Activated T-helper 1 cell treated with Interleukin-2 at 50 U/mL for 16 hours (primary cell): ENCODE data around the gene PCYT2.
"Not testable (repeated sequence)": the region's sequence is repeated elsewhere in the genome, so short reads cannot be mapped to it uniquely, and the experiment has no call there.

Experiments
- DNase-seq: peaks from one replicate; pipeline ENCODE4 v3.0.0-alpha.2; 2020; ENCODE audit warnings: low read depth

Gene PCYT2

DNA sequence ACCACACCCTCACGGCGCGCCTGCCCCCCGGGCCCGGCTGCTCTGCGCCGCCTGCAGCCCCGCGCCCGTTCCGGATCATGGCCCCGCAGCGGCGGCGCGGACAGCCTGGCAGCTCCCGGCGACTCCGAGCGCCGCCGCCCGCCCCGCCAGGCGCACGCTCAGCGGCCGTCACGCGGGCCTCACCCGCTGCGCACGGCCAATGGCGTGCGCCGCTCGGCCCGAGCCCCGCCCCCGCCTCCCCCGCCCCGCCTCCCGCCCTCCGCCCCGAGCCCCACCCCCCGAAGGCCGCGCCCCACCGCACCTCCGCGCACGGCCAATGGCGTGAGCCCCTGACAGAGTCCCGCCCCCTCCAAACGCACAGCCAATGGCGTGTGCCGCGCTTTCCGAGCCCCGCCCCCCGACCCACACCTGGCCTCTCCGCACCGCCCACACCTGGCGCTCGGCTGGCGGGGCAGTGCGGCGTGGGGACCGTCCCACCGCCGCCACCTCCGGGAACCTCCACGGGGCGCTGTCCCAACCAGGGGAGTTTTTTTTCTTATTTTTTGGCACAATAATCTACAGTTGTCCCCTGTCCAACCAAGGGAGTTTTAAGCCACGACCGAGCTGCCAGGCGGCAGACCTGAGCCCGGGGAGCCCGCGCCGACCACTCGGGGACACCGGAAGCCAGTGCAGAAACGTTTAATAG lies at the start of gene PCYT2:
Gene PCYT2, minus strand, starts transcription at position 123 of the 685 bp plus-strand sequence. Its CDS starts 44 bp downstream, at position 79.
- peak; percentile 88 for DNase-seq

- no peak for DNase-seq
Observed at GRCh38 chr17:81960130-81960958, 49.1 kb upstream of the PCYT2 start.

GRCh38 chr17:81959362-81960129 lies 48.3 kb upstream of the PCYT2 start:
- DNase-seq: peak; percentile 75

DNA sequence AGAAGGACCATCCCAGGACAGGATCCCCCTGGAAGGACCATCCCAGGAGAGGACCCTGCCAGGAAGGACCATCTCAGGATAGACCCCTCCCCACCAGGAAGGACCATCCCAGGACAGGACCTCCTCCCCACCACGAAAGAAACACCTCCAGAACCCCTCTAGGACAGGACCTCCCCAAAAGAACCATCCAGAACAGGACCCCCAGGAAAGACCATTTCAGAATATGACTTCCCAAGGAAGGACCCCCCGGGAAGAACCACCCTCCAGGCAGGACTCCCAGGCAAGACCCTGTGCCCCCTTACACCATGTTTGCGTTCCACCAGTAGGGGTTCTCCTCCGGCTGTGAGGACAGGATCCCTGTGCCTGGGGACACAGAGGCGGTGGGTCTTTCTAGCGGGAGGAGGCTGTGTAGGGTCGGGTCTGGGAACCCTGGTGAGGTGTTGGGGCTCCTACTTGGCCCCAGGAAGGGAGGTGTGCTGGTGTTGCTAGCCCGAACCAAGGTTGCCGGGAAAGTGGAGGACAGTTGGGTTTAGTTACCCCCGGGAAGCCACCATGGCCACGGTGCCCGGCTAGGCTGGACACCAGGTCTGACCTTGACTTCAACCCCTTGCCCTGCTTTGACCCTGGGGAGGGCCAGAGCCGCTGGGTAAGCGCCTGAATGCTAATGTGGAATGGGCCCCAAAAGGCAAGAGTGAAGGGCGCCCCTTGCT lies 47.6 kb upstream of the PCYT2 start:
- no peak for DNase-seq

- DNase-seq: no peak
Observed at GRCh38 chr17:81957691-81958432, 46.7 kb upstream of the PCYT2 start.

- DNase-seq: no peak
Observed at GRCh38 chr17:81956607-81957589, 45.7 kb upstream of the PCYT2 start.

DNA sequence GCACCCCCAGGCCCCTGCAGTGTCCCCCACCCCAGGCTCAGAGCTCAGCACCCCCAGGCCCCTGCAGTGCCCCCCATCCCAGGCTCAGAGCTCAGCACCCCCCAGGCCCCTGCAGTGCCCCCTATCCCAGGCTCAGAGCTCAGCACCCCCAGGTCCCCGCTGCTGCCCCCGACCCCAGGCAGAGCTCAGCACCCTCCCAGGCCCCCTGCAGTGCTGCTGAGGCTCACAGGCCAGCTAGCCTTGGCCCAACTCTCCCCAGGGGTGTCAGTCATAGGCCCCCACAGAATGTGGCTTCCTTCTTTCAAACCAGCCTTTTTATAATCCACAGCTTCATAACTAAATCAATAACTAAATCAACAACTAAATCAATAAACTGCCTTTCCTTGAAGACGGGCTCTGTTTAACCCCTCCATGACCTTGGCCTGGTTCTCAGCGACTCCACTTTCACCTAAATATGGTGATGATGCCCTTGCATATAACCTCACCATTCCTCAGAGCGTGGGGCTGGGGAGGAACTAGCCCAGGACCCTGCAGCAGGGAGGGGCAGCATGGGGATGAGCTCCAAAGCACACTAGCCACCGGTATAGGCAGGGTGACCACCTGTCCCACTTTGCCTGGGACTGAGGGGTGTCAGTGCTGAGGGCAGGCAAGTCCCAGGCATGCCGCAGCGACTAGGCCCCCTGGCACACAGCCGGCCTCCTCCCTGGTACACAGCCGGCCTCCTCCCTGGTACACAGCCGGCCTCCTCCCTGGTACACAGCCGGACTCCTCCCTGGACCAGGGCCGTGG lies 44.8 kb upstream of the PCYT2 start:
- no peak for DNase-seq

DNA sequence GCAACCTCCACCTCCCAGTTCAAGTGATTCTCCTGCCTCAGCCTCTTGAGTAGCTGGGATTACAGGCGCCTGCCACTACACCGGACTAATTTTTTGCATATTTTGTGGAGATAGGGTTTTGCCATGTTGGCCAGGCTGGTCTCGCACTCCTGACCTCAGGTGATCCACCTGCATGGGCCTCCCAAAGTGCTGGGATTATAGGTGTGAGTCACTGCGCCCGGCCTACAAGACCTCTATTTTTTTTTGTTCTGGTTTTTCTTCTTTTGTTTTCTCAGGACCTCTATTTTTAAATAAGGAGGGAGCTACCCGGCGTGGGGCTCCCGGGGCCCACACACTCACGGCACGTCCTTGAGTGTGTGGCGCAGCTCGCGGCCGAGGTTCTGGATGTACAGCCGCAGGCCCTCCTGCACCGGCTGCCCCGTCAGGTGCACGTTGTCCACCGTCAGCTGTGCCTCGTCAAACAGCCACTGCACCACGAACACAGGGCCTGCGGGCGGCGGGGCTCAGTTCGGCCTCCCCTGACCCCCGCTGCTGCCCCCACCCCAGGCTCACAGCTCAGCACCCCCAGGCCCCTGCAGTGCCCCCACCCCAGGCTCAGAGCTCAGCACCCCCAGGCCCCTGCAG lies 44.0 kb upstream of the PCYT2 start:
- DNase-seq: no peak

- no peak for DNase-seq
Observed at GRCh38 chr17:81954131-81955057, 43.2 kb upstream of the PCYT2 start.

- not testable (repeated sequence) for DNase-seq
Observed at GRCh38 chr17:81953443-81953842, 42.2 kb upstream of the PCYT2 start.

- no peak for DNase-seq
Observed at GRCh38 chr17:81952792-81953228, 41.6 kb upstream of the PCYT2 start.

DNA sequence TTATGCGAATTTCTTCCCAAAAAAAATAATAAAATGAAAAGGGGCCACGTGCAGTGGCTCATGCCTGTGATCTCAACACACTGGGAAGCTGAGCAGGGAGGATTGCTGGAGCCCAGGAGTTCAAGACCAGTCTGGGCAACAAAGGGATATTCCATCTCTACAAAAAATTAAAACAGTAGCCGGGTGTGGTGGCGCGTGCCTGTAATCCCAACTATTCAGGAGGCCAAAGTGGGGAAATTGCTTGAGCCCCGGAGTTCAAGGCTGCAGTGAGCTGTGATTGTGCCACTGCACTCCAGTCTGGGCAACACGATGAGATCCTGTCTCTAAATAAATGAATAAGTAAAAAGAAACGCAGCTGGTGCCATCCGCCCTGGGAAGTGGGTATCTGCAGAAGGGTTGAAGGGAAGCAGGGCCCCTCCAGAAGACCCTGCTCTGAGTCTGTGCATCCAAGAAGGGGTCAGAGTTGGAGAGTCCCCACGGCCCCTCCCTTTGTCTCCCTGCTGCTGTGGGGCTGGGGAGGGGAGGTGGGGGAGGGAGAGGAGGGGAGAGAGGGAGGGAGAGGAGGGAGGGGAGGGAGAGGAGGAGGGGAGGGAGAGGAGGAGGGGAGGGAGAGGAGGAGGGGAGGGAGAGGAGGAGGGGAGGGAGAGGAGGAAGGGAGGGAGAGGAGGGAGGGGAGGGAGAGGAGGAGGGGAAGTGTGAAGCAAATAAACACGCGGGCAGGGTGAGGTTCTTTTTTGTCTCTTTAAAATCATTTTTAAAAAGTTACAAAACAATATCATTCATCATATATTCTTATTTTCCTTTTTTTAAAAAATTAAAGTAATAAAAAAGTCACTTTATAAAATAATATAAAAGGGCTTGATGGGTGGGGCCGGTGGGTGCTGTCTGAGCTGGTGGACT lies 40.8 kb upstream of the PCYT2 start:
- DNase-seq: no peak

- no peak for DNase-seq
Observed at GRCh38 chr17:81950501-81950900, 39.3 kb upstream of the PCYT2 start.

DNA sequence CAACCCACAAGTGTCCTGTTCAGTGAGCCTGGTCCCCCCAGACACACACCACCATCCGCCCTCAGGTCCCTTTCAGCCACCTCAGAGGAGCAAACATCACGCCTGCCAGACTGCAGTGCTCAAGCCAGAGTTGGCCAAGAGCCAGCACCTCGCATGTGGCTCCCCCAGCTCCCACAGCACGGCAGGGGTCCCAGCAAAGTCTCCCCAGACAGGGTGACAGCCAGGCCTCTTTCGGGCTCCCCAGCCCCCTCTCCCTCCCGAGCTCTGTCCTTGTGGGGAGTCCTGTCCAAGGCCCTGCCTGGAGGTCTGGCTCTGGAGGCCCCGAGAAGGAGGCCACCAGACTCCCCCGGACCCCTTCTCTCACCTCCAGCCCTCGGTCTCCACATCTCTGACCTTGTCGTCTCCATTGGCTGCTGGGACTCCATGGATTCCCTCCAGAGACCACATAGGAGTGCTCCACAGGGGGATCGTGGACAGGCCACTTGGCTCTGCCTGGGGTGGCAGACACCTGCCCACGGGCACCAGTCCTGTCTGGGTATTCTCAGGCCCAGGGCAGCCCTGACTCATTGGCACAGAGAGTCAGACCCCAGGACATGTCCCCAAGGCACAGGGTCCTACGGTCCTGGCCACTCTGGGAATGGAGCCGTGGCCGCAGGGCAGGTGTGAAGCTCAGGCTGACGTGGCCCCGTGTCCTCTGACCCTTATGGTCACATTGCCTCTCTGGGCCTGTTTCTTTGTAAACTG lies 37.6 kb upstream of the PCYT2 start:
- no peak for DNase-seq

DNA sequence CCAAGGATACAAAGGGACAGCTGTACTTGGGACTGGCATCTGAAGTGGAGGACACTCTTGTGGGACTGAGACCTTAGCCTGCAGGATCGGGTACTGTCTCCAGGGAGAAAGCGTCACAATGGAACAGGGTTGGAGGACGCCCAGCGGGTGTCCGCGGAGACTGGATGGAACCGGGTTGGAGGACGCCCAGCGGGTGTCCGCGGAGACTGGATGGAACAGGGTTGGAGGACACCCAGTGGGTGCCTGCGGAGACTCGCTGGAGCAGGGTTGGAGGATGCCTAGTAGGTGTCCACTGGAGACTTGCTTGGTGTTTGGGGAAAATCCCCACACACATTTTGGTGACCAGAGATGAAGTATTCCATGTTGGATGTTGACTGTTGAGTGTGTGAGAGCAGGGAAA lies 36.0 kb upstream of the PCYT2 start, which contains the start of gene MYADML2:
Gene MYADML2, minus strand, starts transcription at position 45 of the 400 bp plus-strand sequence. CDS start 5,492 bp downstream, outside the sequence.
- no peak for DNase-seq

DNA sequence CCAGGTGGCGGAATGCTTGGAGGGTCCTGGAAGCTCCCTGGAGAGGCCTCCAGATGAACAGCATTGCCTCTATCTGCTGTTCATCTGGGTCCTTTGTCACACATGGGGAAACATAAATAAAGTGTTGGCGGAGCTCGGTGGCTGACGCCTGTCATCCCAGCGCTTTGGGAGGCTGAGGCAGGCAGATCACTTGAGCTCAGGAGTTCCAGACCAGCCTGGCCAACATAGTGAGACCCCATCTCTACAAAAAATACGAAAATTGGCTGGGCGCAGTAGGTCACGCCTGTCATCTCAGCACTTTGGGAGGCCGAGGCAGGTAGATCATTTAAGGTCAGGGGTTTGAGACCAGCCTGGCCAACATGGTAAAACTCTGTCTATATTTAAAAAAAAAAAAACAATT lies 33.7 kb upstream of the PCYT2 start:
- no peak for DNase-seq
